HG03520 (cell line): ENCODE data around the gene CACNB3.

Experiments
- ATAC-seq: cut with Tn5 transposase; IDR thresholded peaks from one replicate; pipeline ENCODE4 v1.9.1; 2021; ENCODE audit warnings: mild to moderate bottlenecking, moderate library complexity; ENCODE audit not compliant: unreplicated experiment

CACNB3 gene

GRCh38 chr12:48788524-48788853 lies 29.8 kb upstream of the CACNB3 start:
- ATAC-seq, result no peak

- ATAC-seq, result no peak
Measured at GRCh38 chr12:48788854-48789775, 29.2 kb upstream of the CACNB3 start, which contains the start of gene ADCY6. Gene ADCY6 (minus strand): TSS chr12:48789089. CDS start chr12:48783434, 5,655 bp downstream.

GRCh38 chr12:48789858-48790326 lies 28.4 kb upstream of the CACNB3 start:
- no peak for ATAC-seq

- no peak for ATAC-seq
Measured at GRCh38 chr12:48793696-48794095, 24.6 kb upstream of the CACNB3 start.

GRCh38 chr12:48794870-48795269 lies 23.4 kb upstream of the CACNB3 start:
- no peak for ATAC-seq

- ATAC-seq, result no peak
Measured at GRCh38 chr12:48795550-48796455, 22.5 kb upstream of the CACNB3 start.

- no peak for ATAC-seq
Measured at GRCh38 chr12:48796976-48797375, 21.3 kb upstream of the CACNB3 start.

GRCh38 chr12:48800457-48800856 lies 17.8 kb upstream of the CACNB3 start:
- no peak for ATAC-seq

GRCh38 chr12:48800971-48801370 lies 17.3 kb upstream of the CACNB3 start:
- ATAC-seq, result no peak

- no peak for ATAC-seq
Measured at GRCh38 chr12:48803675-48804074, 14.6 kb upstream of the CACNB3 start.

GRCh38 chr12:48807981-48808380 lies 10.3 kb upstream of the CACNB3 start:
- ATAC-seq, result no peak

- no peak for ATAC-seq
Measured at GRCh38 chr12:48810903-48811431, 7.3 kb upstream of the CACNB3 start.

- no peak for ATAC-seq
Measured at GRCh38 chr12:48811437-48812090, 6.7 kb upstream of the CACNB3 start.

- no peak for ATAC-seq
Measured at GRCh38 chr12:48812389-48812788, 5.9 kb upstream of the CACNB3 start.

- no peak for ATAC-seq
Measured at GRCh38 chr12:48813465-48814261, 4.6 kb upstream of the CACNB3 start.

- peak; percentile 70 for ATAC-seq
Measured at GRCh38 chr12:48814262-48815125, 3.8 kb upstream of the CACNB3 start.

- no peak for ATAC-seq
Measured at GRCh38 chr12:48815126-48816110, 2.9 kb upstream of the CACNB3 start.
